CD14-positive monocyte (primary cell): ENCODE results near the gene P2RY14. TPM values are rescaled to one million over a fixed set of nuclear protein-coding genes. Genes with fewer than 3 reads are reported as not detected.

Experiments used
- DNase-seq, 3 donors: peaks; one replicate each; pipeline ENCODE4 v3.0.0-alpha.2; 2011 to 2022
- H2AFZ ChIP-seq: 2 replicates; pipeline ENCODE4 v1.6.0; 2012; ENCODE audit warnings: mild to moderate bottlenecking, low read depth, low read length, inconsistent platforms; ENCODE audit not compliant: insufficient read depth, poor library complexity, severe bottlenecking
- H3K27ac ChIP-seq, 2 donors: 1 replicate in 1 of 2; 2 replicates in 1 of 2; pipeline ENCODE4 v1.5.1; 2012 to 2013; ENCODE audit warnings: low read length in 2 of 2, control low read depth in 1 of 2, inconsistent platforms in 1 of 2, low read depth in 1 of 2, mild to moderate bottlenecking in 1 of 2
- H3K27me3 ChIP-seq, 2 donors: one replicate each; pipeline versions ENCODE4 v1.6.0 to v1.6.1; 2011 to 2013; ENCODE audit warnings: low read length in 2 of 2; ENCODE audit not compliant: control insufficient read depth in 2 of 2, insufficient read depth in 2 of 2
- H3K36me3 ChIP-seq, 2 donors: replicated peaks in 1 of 2; 1 replicate in 1 of 2; 2 replicates in 1 of 2; pipeline versions ENCODE4 v1.5.1 to v1.6.1; 2012 to 2013; ENCODE audit warnings: low read length in 2 of 2, control low read depth in 1 of 2, inconsistent platforms in 1 of 2, mild to moderate bottlenecking in 1 of 2; ENCODE audit not compliant: insufficient read depth in 2 of 2, control insufficient read depth in 1 of 2
- H3K4me1 ChIP-seq, 2 donors: 1 replicate in 1 of 2; 2 replicates in 1 of 2; pipeline versions ENCODE4 v1.5.1 to v1.6.1; 2012 to 2013; ENCODE audit warnings: low read length in 2 of 2, control low read depth in 1 of 2, inconsistent platforms in 1 of 2, mild to moderate bottlenecking in 1 of 2, moderate library complexity in 1 of 2; ENCODE audit not compliant: insufficient read depth in 2 of 2, control insufficient read depth in 1 of 2
- H3K4me2 ChIP-seq: replicated peaks from 2 replicates; pipeline ENCODE3; 2012; ENCODE audit warnings: low read length, moderate library complexity, mild to moderate bottlenecking; ENCODE audit not compliant: poor library complexity, severe bottlenecking; ENCODE audit errors: extremely low read depth
- H3K4me3 ChIP-seq, 3 experiments: fragments of 200-600 bp in 1 of 3; sonication (generic) in 1 of 3; replicated peaks in 1 of 3; 1 replicate in 2 of 3; 2 replicates in 1 of 3; pipeline ENCODE4 v1.5.1; 2011 to 2013; ENCODE audit warnings: low read length in 3 of 3, mild to moderate bottlenecking in 3 of 3, control low read depth in 2 of 3, low read depth in 2 of 3, inconsistent platforms in 1 of 3, moderate library complexity in 1 of 3
- H3K79me2 ChIP-seq: 2 replicates; pipeline ENCODE4 v1.6.0; 2012; ENCODE audit warnings: mild to moderate bottlenecking, control low read depth, inconsistent platforms, low read length, moderate library complexity; ENCODE audit not compliant: insufficient read depth
- H3K9ac ChIP-seq: 2 replicates; pipeline ENCODE4 v1.6.0; 2017; ENCODE audit warnings: low read length, mild to moderate bottlenecking; ENCODE audit not compliant: insufficient read depth, poor library complexity, severe bottlenecking
- H3K9me3 ChIP-seq, 2 donors: replicated peaks in 1 of 2; 1 replicate in 1 of 2; 2 replicates in 1 of 2; pipeline versions ENCODE4 v1.5.1 to v1.6.1; 2012 to 2013; ENCODE audit warnings: low read length in 2 of 2, control low read depth in 1 of 2; ENCODE audit not compliant: control insufficient read depth in 1 of 2, insufficient read depth in 1 of 2
- H4K20me1 ChIP-seq: 2 replicates; pipeline ENCODE4 v1.6.0; 2012; ENCODE audit warnings: mild to moderate bottlenecking, low read length, control low read depth, moderate library complexity; ENCODE audit not compliant: insufficient read depth
- H3K27ac Mint-ChIP-seq, 7 donors: one replicate each; pipeline ENCODE4 v1.8.0; 2020; ENCODE audit warnings: mild to moderate bottlenecking in 7 of 7, mixed read lengths in 7 of 7, moderate library complexity in 6 of 7, inconsistent platforms in 2 of 7
- H3K27me3 Mint-ChIP-seq, 3 donors: one replicate each; pipeline ENCODE4 v1.8.0; 2021 to 2022; ENCODE audit warnings: low read depth in 3 of 3, mild to moderate bottlenecking in 3 of 3, mixed read lengths in 3 of 3, moderate library complexity in 3 of 3, inconsistent platforms in 1 of 3
- H3K36me3 Mint-ChIP-seq, 2 donors: one replicate each; pipeline ENCODE4 v1.8.0; 2020; ENCODE audit warnings: mixed read lengths in 2 of 2, inconsistent platforms in 1 of 2, mild to moderate bottlenecking in 1 of 2
- H3K4me1 Mint-ChIP-seq: one replicate; pipeline ENCODE4 v1.8.0; 2020; ENCODE audit warnings: mild to moderate bottlenecking, mixed read lengths
- H3K4me3 Mint-ChIP-seq, 2 donors: one replicate each; pipeline ENCODE4 v1.8.0; 2020; ENCODE audit warnings: mild to moderate bottlenecking in 2 of 2, mixed read lengths in 2 of 2, moderate library complexity in 1 of 2
- H3K9me3 Mint-ChIP-seq, 7 donors: one replicate each; pipeline ENCODE4 v1.8.0; 2020 to 2022; ENCODE audit warnings: mixed read lengths in 7 of 7, mild to moderate bottlenecking in 6 of 7, moderate library complexity in 6 of 7, inconsistent platforms in 2 of 7
- CTCF ChIP-seq: fragments of 200-600 bp; IDR thresholded peaks from one replicate; pipeline ENCODE4 v1.8.0; 2022; ENCODE audit warnings: antibody characterized with exemption, mild to moderate bottlenecking
- WGBS: methylation state at CpG from one replicate; pipeline ENCODE4 v1.1.5; 2013; ENCODE audit warnings: missing lambda C conversion rate; ENCODE audit not compliant: insufficient coverage; 5-methylcytosine and 5-hydroxymethylcytosine counted together
- intact Hi-C, 2 donors: fragments of 100-400 bp; cut with micrococcal nuclease; formaldehyde crosslinking; loops; one replicate each; pipeline versions ENCODE4 v1.15.0 to v1.15.1; 2023
- polyA plus RNA-seq, 3 donors: library from polyadenylated mRNA; depleted of rRNA in 1 of 3; unstranded in 2 of 3; stranded (reverse) in 1 of 3; fragments of 300-500 nt in 2 of 3; fragments of >200 nt in 1 of 3; fragmentation: Illumina TruSeq in 2 of 3; gene quantifications; 1 replicate in 2 of 3; 2 replicates in 1 of 3; pipeline ENCODE4 v1.2.3, GENCODE V29; 2012 to 2021

Gene P2RY14
- polyA plus RNA-seq, 3 donors = 0.20 to 0.67 (median 0.50) TPM

- Histone ChIP-seq H3K27me3 (no peaks in the 10 kb centered on the region), H3K36me3 (no peaks in the 10 kb centered on the region), H2AFZ (no peak overlapping the region), H3K4me2 (no peak overlapping the region), H3K4me1 (no peaks in the 10 kb centered on the region), H3K9ac (no peak overlapping the region), H3K9me3 (no peaks in the 10 kb centered on the region), H3K4me3 (no peak overlapping the region), H3K27ac (no peak overlapping the region), H3K79me2 (no peaks in the 10 kb centered on the region), H4K20me1 (no peaks in the 10 kb centered on the region)
- DNase-seq = no peak
- no peak for TF ChIP-seq CTCF
- intact Hi-C loops = no loop called here
- WGBS = 100% methylated on average over 1 of the region's 6 CpGs
- Mint-ChIP-seq H3K4me1 (no peaks in the 10 kb centered on the region), H3K36me3 (no peaks in the 10 kb centered on the region), H3K4me3 (no peak overlapping the region), H3K9me3 (peaks cover 0 to 2% (median 0%) of the 10 kb centered on the region in 7 donors), H3K27me3 (peaks cover 0 to 2% (median 0%) of the 10 kb centered on the region in 3 donors), H3K27ac (no peak overlapping the region)
Observed at GRCh38 chr3:151192545-151192944, 85.8 kb downstream of the P2RY14 start.

GRCh38 chr3:151191095-151191494, 87.2 kb downstream of the P2RY14 start:
- H3K27ac Mint-ChIP-seq = no peak overlapping the region
- H3K4me3 Mint-ChIP-seq = no peak overlapping the region
- Histone ChIP-seq H3K9me3 (no peaks in the 10 kb centered on the region), H3K79me2 (no peaks in the 10 kb centered on the region), H3K27me3 (no peaks in the 10 kb centered on the region), H4K20me1 (no peaks in the 10 kb centered on the region), H3K4me2 (no peak overlapping the region), H3K4me3 (no peak overlapping the region), H3K4me1 (no peaks in the 10 kb centered on the region), H3K27ac (no peak overlapping the region), H2AFZ (no peak overlapping the region), H3K36me3 (no peaks in the 10 kb centered on the region), H3K9ac (no peak overlapping the region)
- H3K4me1 Mint-ChIP-seq = no peaks in the 10 kb centered on the region
- TF ChIP-seq CTCF = no peak
- peaks cover 0 to 2% (median 0%) of the 10 kb centered on the region in 3 donors for H3K27me3 Mint-ChIP-seq
- intact Hi-C loops = no loop called here
- WGBS = no CpG with 5 or more reads among the region's 1 CpG
- no peaks in the 10 kb centered on the region for H3K36me3 Mint-ChIP-seq
- no peak for DNase-seq
- peaks cover 0 to 2% (median 0%) of the 10 kb centered on the region in 7 donors for H3K9me3 Mint-ChIP-seq
